Esophagus squamous epithelium (tissue), 5 donors: ENCODE data around the gene TNFSF13. TPM values are rescaled to one million over a fixed set of nuclear protein-coding genes. Genes with fewer than 3 reads are reported as not detected.

Experiments
- DNase-seq: peaks from one replicate; lab custom pipeline; 2025; lab: John Stamatoyannopoulos, UW
- H3K27ac ChIP-seq, 4 donors: fragments of 200-600 bp; sonication (generic); one replicate each; pipeline ENCODE4 v1.5.1; 2016 to 2019; ENCODE audit warnings: mild to moderate bottlenecking in 1 of 4
- H3K27me3 ChIP-seq, 4 donors: fragments of 200-600 bp; sonication (generic); 1 replicate in 3 of 4; 2 replicates in 1 of 4; pipeline versions ENCODE4 v1.5.1 to v1.6.0; 2017 to 2021; ENCODE audit warnings: antibody characterized with exemption in 1 of 4
- H3K36me3 ChIP-seq, 3 donors: fragments of 200-600 bp; sonication (generic); one replicate each; pipeline ENCODE4 v1.5.1; 2016 to 2019
- H3K4me1 ChIP-seq, 3 donors: fragments of 200-600 bp; sonication (generic); one replicate each; pipeline ENCODE4 v1.5.1; 2017 to 2019
- H3K4me3 ChIP-seq, 4 donors: fragments of 200-600 bp; sonication (generic); 1 replicate in 3 of 4; 2 replicates in 1 of 4; pipeline ENCODE4 v1.5.1; 2016 to 2019; ENCODE audit warnings: mild to moderate bottlenecking in 2 of 4, moderate library complexity in 1 of 4
- H3K9me3 ChIP-seq, 3 donors: fragments of 200-600 bp; sonication (generic); one replicate each; pipeline ENCODE4 v1.5.1; 2016 to 2019
- CTCF ChIP-seq, 6 experiments: fragments of 450-650 bp in 4 of 6; fragments of 200-600 bp in 2 of 6; sonication (generic) in 2 of 6; IDR thresholded peaks; one replicate each; pipeline ENCODE4 v1.5.1; 2016 to 2019; ENCODE audit warnings: antibody characterized with exemption in 6 of 6, mild to moderate bottlenecking in 4 of 6, moderate library complexity in 4 of 6
- POLR2A ChIP-seq, 4 donors: fragments of 450-650 bp; IDR thresholded peaks; one replicate each; pipeline ENCODE4 v1.6.1; 2017; ENCODE audit warnings: antibody characterized with exemption in 4 of 4, mild to moderate bottlenecking in 4 of 4, moderate library complexity in 3 of 4
- WGBS, 2 donors: methylation state at CpG; one replicate each; pipeline ENCODE4 v1.1.5; 2018; 5-methylcytosine and 5-hydroxymethylcytosine counted together
- intact Hi-C: fragments of 100-400 bp; cut with DNase I; formaldehyde crosslinking; loops from one replicate; pipeline ENCODE4 v1.15.0; 2022
- total RNA-seq, 4 donors: library from RNA; depleted of rRNA; stranded (reverse); fragments of >200 nt; gene quantifications; one replicate each; pipeline ENCODE4 v1.1.0, GENCODE V29; 2016
- donor health status: DM: yes; HTN: yes; CAD: no.

TNFSF13 gene
- total RNA-seq, 4 donors from 2014 or later = 3.8 to 21.7 (median 10.9) TPM

- no peak overlapping the region for H3K4me3 ChIP-seq
- intact Hi-C loops = no loop called here
Measured at GRCh38 chr17:7544911-7545310, 13.6 kb upstream of the TNFSF13 start.

DNA sequence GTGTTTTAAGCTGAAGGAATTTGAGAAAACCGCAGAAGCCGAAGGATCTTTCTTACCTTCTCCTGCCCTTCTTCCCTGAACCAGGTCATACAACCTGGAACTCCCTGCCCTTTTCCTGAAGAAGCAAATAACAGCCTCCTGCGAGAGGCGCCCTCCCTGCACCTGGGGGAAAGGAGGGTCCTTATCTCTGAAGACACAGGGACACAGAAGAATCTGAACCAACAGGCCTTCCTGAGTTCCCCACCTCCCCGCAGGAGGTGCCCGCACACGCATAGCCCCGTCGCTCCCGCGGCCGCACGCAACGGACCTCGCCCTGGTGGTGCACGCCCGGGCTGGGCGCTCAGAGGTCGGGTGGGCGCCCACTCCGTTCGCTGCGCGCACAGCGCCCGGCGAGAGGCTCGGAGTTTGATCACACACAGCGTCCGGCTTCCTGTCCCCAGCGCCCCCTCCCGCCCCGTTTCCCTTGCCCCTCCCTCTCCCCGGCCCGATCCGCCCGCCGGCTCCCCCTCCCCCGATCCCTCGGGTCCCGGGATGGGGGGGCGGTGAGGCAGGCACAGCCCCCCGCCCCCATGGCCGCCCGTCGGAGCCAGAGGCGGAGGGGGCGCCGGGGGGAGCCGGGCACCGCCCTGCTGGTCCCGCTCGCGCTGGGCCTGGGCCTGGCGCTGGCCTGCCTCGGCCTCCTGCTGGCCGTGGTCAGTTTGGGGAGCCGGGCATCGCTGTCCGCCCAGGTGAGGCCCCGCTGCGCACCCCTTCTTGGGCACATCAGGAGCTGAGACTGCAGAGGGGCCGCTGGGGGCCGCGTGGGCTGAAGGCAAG is 9.8 kb upstream of the TNFSF13 start, which contains the start of gene TNFSF12:
Gene TNFSF12, plus strand, starts transcription at position 474 of the 816 bp plus-strand sequence. Its CDS starts 96 bp downstream, at position 570.
- Histone ChIP-seq H3K4me3 (peak within 1 kb of the TSS; percentile 57 to 88 (median 66)), H3K4me1 (peaks cover 15 to 34% (median 17%) of the 10 kb centered on the region in 3 donors), H3K36me3 (peaks cover 0 to 12% (median 0%) of the 10 kb centered on the region in 3 donors), H3K27ac (peak within 1 kb of the TSS; percentile 80 to 97 (median 89)), H3K27me3 (no peaks in the 10 kb centered on the region), H3K9me3 (no peaks in the 10 kb centered on the region)
- WGBS, 2 donors = 0 to 2% methylated on average over 6 to 11 of the region's 65 CpGs
- intact Hi-C loops = no loop called here
- no peak for DNase-seq
- TF ChIP-seq CTCF (IDR thresholded peaks at IDR 0.05) (peak in 1 of 6 experiments; percentile 27), POLR2A (IDR thresholded peaks at IDR 0.05) (peak in 2 of 4 donors; percentile 30 to 38)

More at GRCh38 chr17:7544911-7545310, 13.6 kb upstream of the TNFSF13 start:
- Histone ChIP-seq H3K27ac (no peak overlapping the region), H3K9me3 (no peaks in the 10 kb centered on the region), H3K27me3 (no peaks in the 10 kb centered on the region), H3K36me3 (no peaks in the 10 kb centered on the region), H3K4me1 (peaks cover 10 to 22% (median 17%) of the 10 kb centered on the region in 3 donors)
- TF ChIP-seq CTCF (IDR thresholded peaks at IDR 0.05) = no peak
- TF ChIP-seq POLR2A (IDR thresholded peaks at IDR 0.05) = no peak
- no peak for DNase-seq
- 64 to 69% methylated on average over 6 of the region's 6 CpGs for WGBS, 2 donors

DNA sequence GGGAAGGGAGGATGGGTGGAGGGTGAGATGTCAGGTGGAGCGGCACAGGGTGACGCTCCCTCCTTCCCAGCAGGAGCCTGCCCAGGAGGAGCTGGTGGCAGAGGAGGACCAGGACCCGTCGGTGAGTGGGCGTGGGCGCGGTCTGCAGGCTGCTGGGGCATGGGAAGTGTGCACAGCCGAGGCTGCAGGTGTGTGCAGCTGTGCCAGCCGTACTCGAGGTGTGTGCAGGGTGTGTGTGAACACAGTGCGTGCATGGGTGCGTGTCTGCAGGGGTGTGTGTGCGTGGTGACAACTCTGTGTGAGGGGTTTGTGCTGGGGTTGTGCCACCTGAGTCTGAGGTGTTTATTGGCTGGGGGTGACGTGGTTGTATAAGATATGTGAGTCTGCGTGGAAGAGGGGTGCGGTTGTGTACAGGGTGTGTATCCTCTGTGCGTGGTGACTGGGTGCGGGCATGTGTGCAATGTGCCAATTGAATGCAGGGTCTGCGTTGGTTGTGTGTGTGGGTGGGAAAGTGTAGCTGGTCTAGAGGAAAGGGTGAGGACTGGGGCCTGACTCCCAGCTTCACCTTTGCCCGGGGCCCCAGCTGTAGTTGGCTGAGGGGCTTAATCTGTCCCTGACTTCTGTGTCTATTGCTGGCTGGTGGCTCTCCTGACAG is 9.0 kb upstream of the TNFSF13 start:
- Histone ChIP-seq H3K9me3 (no peaks in the 10 kb centered on the region), H3K27me3 (no peaks in the 10 kb centered on the region), H3K27ac (peak overlapping the region; percentile 80 to 97 (median 89)), H3K4me1 (peaks cover 15 to 37% (median 17%) of the 10 kb centered on the region in 3 donors), H3K36me3 (peaks cover 0 to 12% (median 0%) of the 10 kb centered on the region in 3 donors), H3K4me3 (peak overlapping the region; percentile 57 to 88 (median 66))
- no peak for TF ChIP-seq CTCF (IDR thresholded peaks at IDR 0.05)
- TF ChIP-seq POLR2A (IDR thresholded peaks at IDR 0.05) = no peak
- intact Hi-C loops = no loop called here
- no peak for DNase-seq
- WGBS, 2 donors = 16 to 30% methylated on average over 17 to 18 of the region's 20 CpGs

GRCh38 chr17:7550344-7550743 is 8.2 kb upstream of the TNFSF13 start:
- Histone ChIP-seq H3K36me3 (peaks cover 0 to 12% (median 0%) of the 10 kb centered on the region in 3 donors), H3K4me3 (peak overlapping the region in 1 of 4 donors; percentile 74), H3K9me3 (no peaks in the 10 kb centered on the region), H3K27ac (peak overlapping the region in 2 of 4 donors; percentile 92 to 97), H3K27me3 (no peaks in the 10 kb centered on the region), H3K4me1 (peaks cover 15 to 37% (median 17%) of the 10 kb centered on the region in 3 donors)
- intact Hi-C loops = no loop called here
- TF ChIP-seq POLR2A (IDR thresholded peaks at IDR 0.05) = no peak
- no peak for TF ChIP-seq CTCF (IDR thresholded peaks at IDR 0.05)
- DNase-seq = no peak
- WGBS, 2 donors = 48 to 73% methylated on average over 6 of the region's 6 CpGs
